Subcutaneous adipose tissue (tissue), 4 donors: ENCODE data around the gene WDR1. TPM values are rescaled to one million over a fixed set of nuclear protein-coding genes. Genes with fewer than 3 reads are reported as not detected.

Source experiments
- total RNA-seq, 4 donors: library from RNA; depleted of rRNA; stranded (reverse); fragments of >200 nt; gene quantifications; one replicate each; pipeline ENCODE4 v1.1.0, GENCODE V29; 2016
- TF ChIP-seq, protein P1 (sequence below): fragments of 450-650 bp; IDR thresholded peaks from one replicate; pipeline ENCODE4 v1.5.1; 2016; ENCODE audit warnings: low read depth, mild to moderate bottlenecking, control low read depth, antibody characterized with exemption, moderate library complexity

WDR1 gene, protein sequence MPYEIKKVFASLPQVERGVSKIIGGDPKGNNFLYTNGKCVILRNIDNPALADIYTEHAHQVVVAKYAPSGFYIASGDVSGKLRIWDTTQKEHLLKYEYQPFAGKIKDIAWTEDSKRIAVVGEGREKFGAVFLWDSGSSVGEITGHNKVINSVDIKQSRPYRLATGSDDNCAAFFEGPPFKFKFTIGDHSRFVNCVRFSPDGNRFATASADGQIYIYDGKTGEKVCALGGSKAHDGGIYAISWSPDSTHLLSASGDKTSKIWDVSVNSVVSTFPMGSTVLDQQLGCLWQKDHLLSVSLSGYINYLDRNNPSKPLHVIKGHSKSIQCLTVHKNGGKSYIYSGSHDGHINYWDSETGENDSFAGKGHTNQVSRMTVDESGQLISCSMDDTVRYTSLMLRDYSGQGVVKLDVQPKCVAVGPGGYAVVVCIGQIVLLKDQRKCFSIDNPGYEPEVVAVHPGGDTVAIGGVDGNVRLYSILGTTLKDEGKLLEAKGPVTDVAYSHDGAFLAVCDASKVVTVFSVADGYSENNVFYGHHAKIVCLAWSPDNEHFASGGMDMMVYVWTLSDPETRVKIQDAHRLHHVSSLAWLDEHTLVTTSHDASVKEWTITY
- 100 to 1,000 TPM in 2 of 4 donors, 10 to 100 TPM in 2; 81.9 to 122 (median 99.1) TPM for total RNA-seq

DNA sequence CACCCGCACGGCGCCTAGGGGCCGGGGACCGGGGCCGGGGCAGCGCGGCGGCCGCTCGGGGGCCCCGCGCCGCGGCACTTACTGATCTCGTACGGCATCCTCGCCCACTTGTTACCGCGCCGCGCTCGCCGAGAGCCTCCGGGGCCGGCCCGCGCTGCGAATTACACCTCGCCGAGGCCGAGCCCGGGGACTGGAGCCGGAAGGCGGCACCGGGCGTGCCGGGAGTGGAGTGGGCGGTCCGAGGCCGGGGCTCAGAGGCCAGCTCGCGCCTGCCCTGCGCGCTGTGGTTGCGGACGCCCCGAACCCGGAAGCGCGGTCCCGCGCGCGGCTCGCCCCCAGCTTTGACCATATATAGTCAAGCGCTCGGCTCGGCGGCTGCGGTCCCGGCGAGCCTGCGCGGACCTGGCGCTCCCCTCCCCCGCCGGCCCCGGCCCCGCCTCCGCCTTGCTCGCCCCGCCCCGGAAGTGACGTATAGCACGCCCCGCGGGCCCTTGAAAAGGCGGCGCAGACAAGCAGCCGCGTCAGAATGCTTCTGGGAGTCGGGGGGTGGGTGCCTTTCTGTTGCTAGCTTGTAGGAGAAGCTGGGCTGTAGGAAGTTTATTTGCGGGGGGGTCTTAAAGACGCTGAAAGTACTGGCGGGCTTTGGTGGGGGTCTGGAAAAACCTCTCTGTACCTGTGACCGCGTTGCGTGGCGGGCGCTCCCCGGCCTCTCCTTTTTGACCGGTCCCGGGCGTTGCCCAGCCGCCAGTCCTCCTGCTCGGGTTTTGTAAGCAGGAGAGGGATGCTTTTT, at the start of gene WDR1:
WDR1 (minus strand) TSS at position 231 of the 790 bp plus-strand sequence; CDS start at position 98, 133 bp downstream.
- TF ChIP-seq, protein P1, sequence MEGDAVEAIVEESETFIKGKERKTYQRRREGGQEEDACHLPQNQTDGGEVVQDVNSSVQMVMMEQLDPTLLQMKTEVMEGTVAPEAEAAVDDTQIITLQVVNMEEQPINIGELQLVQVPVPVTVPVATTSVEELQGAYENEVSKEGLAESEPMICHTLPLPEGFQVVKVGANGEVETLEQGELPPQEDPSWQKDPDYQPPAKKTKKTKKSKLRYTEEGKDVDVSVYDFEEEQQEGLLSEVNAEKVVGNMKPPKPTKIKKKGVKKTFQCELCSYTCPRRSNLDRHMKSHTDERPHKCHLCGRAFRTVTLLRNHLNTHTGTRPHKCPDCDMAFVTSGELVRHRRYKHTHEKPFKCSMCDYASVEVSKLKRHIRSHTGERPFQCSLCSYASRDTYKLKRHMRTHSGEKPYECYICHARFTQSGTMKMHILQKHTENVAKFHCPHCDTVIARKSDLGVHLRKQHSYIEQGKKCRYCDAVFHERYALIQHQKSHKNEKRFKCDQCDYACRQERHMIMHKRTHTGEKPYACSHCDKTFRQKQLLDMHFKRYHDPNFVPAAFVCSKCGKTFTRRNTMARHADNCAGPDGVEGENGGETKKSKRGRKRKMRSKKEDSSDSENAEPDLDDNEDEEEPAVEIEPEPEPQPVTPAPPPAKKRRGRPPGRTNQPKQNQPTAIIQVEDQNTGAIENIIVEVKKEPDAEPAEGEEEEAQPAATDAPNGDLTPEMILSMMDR = no peak

GRCh38 chr4:10164877-10165283, 48.3 kb upstream of the WDR1 start:
- TF ChIP-seq, protein P1 = no peak

- TF ChIP-seq, protein P1 = no peak
Observed at GRCh38 chr4:10163296-10163695, 46.7 kb upstream of the WDR1 start.

DNA sequence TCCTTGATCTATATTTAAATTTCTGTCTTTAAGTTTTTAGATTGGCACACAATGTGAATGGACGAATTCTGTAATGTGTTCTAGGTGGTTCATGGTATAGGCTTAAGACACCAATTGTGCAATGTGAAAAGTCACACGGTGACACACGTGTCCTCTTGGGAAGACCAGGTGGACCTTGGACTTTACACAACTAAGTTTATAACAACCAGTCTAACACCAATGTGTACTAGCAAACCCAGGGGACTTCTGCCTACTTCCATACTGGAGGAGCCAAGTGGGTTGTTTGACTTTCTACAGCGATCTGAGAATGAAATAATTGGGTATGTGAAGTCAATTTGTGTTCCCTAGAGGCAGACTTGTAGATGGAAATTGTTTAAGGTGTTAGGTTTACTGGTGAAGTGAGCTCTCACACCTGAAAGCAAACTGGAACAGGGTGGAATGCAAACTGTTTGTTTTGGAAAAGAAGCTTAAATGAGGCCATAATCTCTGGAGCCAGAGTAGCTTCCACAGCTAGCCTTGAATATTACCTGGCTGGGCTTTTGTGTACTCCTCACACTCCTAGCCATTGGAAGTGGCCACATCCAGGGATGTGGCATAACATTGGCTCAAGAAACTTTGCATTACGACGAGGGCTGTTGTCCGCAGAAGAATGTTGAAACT, 45.9 kb upstream of the WDR1 start:
- TF ChIP-seq, protein P1 = no peak

GRCh38 chr4:10161840-10162239, 45.2 kb upstream of the WDR1 start:
- TF ChIP-seq, protein P1 = no peak

DNA sequence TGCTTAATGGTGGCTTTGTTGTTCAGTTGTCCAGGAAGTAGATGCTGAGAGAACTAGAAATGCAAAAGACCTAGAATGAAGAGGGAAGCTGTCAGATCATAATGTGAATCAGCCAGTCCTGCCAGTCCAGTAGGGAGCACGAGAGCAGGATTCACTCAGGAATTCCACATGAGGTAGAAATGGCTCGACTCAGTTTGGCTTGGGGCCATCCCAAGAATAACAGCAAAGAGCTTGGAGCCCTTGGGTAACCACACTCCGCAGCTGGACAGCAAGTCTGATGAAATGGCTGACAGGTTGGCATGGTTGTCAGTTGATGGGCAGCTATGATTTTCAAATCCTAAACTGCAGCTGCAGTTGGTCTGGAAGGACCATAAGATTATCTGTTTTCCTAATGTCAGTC, 44.5 kb upstream of the WDR1 start:
- TF ChIP-seq, protein P1 = no peak
